K562 (cell line): ENCODE data around the gene AQP5. TPM values are rescaled to one million over a fixed set of nuclear protein-coding genes. Genes with fewer than 3 reads are reported as not detected.

ENCODE experiments used
- CBX5 ChIP-seq: IDR thresholded peaks from 2 replicates; pipeline ENCODE4 v1.6.1; 2014; ENCODE audit warnings: low read depth, borderline replicate concordance
- ELF1 ChIP-seq: fragments of 200-800 bp; sonication (Bioruptor generic); IDR thresholded peaks from 2 replicates; pipeline ENCODE4 v1.6.1; 2016; ENCODE audit warnings: missing genetic modification characterization, missing compliant biosample characterization
- FOXK2 ChIP-seq, 2 experiments: fragments of 450-650 bp; IDR thresholded peaks in 1 of 2; conservative IDR thresholded peaks in 1 of 2; 2 replicates each; pipeline ENCODE4 v1.6.1; 2016; ENCODE audit warnings: low read depth in 2 of 2, mild to moderate bottlenecking in 1 of 2
- NCOA1 ChIP-seq: fragments of 450-650 bp; IDR thresholded peaks from 2 replicates; pipeline ENCODE4 v1.6.1; 2016; ENCODE audit warnings: low read depth
- NR2C2 ChIP-seq, 2 experiments: fragments of 200-800 bp in 1 of 2; sonication (Bioruptor generic) in 1 of 2; sonication (generic) in 1 of 2; formaldehyde crosslinking in 1 of 2; IDR thresholded peaks; 2 replicates each; pipeline versions ENCODE4 v1.6.1 to v1.8.0; 2016 to 2022; ENCODE audit warnings: mild to moderate bottlenecking in 1 of 2, missing compliant biosample characterization in 1 of 2, missing genetic modification characterization in 1 of 2, missing genetic modification reagents in 1 of 2
- SMAD4 ChIP-seq: fragments of 250-450 bp; sonication (Bioruptor Pico); conservative IDR thresholded peaks from 2 replicates; pipeline ENCODE4 v1.8.0; 2021; ENCODE audit warnings: inconsistent platforms, mild to moderate bottlenecking, moderate library complexity
- SREBF1 ChIP-seq: fragments of 150-350 bp; IDR thresholded peaks from 2 replicates; pipeline ENCODE4 v1.6.1; 2014; ENCODE audit warnings: antibody characterized with exemption, low read depth, low read length, borderline replicate concordance
- TBP ChIP-seq: optimal IDR thresholded peaks from 2 replicates; pipeline ENCODE3; 2011; ENCODE audit warnings: low read depth, low read length, improper control_type of control experiment
- TEAD4 ChIP-seq, 2 experiments: sonication (generic) in 1 of 2; formaldehyde crosslinking in 1 of 2; IDR thresholded peaks; 2 replicates each; pipeline versions ENCODE4 v1.6.1 to v1.8.0; 2012 to 2022; ENCODE audit warnings: borderline replicate concordance in 1 of 2, inconsistent platforms in 1 of 2, low read length in 1 of 2, mild to moderate bottlenecking in 1 of 2, missing genetic modification reagents in 1 of 2
- ZFP30 ChIP-seq: fragments of 250-450 bp; sonication (Bioruptor Pico); IDR thresholded peaks from 2 replicates; pipeline ENCODE4 v1.8.0; 2022; ENCODE audit warnings: moderate library complexity, mild to moderate bottlenecking, inconsistent platforms, borderline replicate concordance
- ZFP36 ChIP-seq: fragments of 150-350 bp; IDR thresholded peaks from 2 replicates; pipeline ENCODE4 v1.6.1; 2018; ENCODE audit warnings: low read length, low read depth; ENCODE audit not compliant: partially characterized antibody
- ZNF133 ChIP-seq: fragments of 250-450 bp; sonication (Bioruptor Pico); IDR thresholded peaks from 2 replicates; pipeline ENCODE4 v1.4.0; 2020; ENCODE audit warnings: mild to moderate bottlenecking
- ZNF445 ChIP-seq: fragments of 250-450 bp; sonication (Bioruptor Pico); IDR thresholded peaks from 2 replicates; pipeline ENCODE4 v1.4.0; 2020; ENCODE audit warnings: low read depth, mild to moderate bottlenecking, moderate library complexity
- polyA plus RNA-seq, 8 experiments: library from polyadenylated mRNA; depleted of rRNA in 4 of 8; stranded (reverse) in 5 of 8; unstranded in 3 of 8; fragments of >200 nt; fragmentation: Nextera tagmentation in 2 of 8; fragmentation: Illumina TruSeq in 1 of 8; extraction: Ambion mirVana in 2 of 8; extraction: Trizol in 1 of 8; gene quantifications; 2 replicates each; pipeline versions ENCODE4 v1.2.1 to v1.2.3, GENCODE V29; 2011 to 2014; ENCODE audit warnings: inconsistent platforms in 1 of 8, missing spikeins in 1 of 8
- total RNA-seq, 7 experiments: library from RNA; depleted of rRNA in 6 of 7; stranded (reverse); fragments of >200 nt in 6 of 7; fragmentation: Illumina TruSeq in 2 of 7; extraction: Trizol in 2 of 7; gene quantifications; 2 replicates each; pipeline versions ENCODE4 v1.2.1 to v1.2.3, GENCODE V29; 2011 to 2021; ENCODE audit warnings: low replicate concordance in 1 of 7
- TF ChIP-seq, protein P1 (sequence below): sonication (generic); formaldehyde crosslinking; IDR thresholded peaks from 2 replicates; pipeline ENCODE4 v1.8.0; 2022; ENCODE audit warnings: missing genetic modification reagents, mild to moderate bottlenecking, moderate library complexity, borderline replicate concordance
- TF ChIP-seq, protein P2 (sequence below): sonication (generic); formaldehyde crosslinking; IDR thresholded peaks from 2 replicates; pipeline ENCODE4 v1.8.1; 2023; ENCODE audit warnings: mild to moderate bottlenecking, missing genetic modification reagents
- TF ChIP-seq, protein P3 (sequence below): fragments of 450-650 bp; IDR thresholded peaks from 2 replicates; pipeline ENCODE4 v1.6.1; 2017; ENCODE audit warnings: antibody characterized with exemption
- TF ChIP-seq, protein P4 (sequence below), 2 experiments: fragments of 450-650 bp in 1 of 2; IDR thresholded peaks; 2 replicates each; pipeline ENCODE4 v1.6.1; 2011 to 2017; ENCODE audit warnings: low read depth in 2 of 2, antibody characterized with exemption in 1 of 2, borderline replicate concordance in 1 of 2, low read length in 1 of 2, mild to moderate bottlenecking in 1 of 2, mixed read lengths in 1 of 2; ENCODE audit not compliant: control insufficient read depth in 1 of 2
- TF ChIP-seq, protein P5 (sequence below): fragments of 450-650 bp; IDR thresholded peaks from 2 replicates; pipeline ENCODE4 v1.6.1; 2016; ENCODE audit warnings: low read depth, mild to moderate bottlenecking, moderate library complexity

Gene AQP5
- total and polyA plus RNA-seq, 9 of the 15 experiments (the other 6 are each of a cell fraction or from before 2014, with no cell fraction given) = not detected

DNA sequence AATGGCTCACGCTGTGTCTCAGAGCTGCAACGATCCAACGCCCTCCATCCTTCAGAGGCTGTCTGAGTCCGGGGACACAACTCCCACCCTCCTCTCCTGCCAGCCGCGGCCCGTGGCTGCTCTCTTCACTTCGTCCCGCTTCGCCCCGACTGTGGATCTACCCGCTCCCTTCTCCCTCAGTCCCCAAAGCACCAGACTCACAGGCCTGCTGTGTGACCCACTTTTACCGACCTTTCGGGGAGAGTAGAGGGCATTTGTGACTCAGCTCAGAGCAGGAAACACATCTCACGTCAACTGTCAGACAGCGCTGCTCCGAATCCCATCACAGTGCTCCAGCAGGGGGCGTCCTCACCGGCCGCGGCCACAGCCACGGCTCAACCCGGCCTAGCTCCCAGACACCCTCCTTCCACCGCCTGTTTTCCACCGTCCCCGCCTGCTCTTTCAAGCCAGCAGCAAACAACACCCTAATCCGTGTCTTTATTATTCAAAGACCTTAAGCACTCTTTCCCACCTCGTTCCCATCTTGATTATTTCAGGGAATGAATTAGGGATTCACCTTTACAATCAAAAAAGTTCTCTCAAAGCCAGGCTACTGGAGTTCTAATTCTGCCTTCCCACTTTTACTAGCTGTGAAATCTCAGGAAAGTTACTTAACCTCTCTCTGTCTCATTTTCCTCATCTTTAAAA lies 16.1 kb upstream of the AQP5 start (continued):
- TF ChIP-seq ZNF445 (CRISPR knock-in tag) = no peak
- TF ChIP-seq, protein P1, sequence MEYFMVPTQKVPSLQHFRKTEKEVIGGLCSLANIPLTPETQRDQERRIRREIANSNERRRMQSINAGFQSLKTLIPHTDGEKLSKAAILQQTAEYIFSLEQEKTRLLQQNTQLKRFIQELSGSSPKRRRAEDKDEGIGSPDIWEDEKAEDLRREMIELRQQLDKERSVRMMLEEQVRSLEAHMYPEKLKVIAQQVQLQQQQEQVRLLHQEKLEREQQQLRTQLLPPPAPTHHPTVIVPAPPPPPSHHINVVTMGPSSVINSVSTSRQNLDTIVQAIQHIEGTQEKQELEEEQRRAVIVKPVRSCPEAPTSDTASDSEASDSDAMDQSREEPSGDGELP (CRISPR knock-in tag) = peak; percentile 66; the same call in 1 of the 2 replicates
- TF ChIP-seq, protein P2, sequence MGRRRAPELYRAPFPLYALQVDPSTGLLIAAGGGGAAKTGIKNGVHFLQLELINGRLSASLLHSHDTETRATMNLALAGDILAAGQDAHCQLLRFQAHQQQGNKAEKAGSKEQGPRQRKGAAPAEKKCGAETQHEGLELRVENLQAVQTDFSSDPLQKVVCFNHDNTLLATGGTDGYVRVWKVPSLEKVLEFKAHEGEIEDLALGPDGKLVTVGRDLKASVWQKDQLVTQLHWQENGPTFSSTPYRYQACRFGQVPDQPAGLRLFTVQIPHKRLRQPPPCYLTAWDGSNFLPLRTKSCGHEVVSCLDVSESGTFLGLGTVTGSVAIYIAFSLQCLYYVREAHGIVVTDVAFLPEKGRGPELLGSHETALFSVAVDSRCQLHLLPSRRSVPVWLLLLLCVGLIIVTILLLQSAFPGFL = no peak
- TF ChIP-seq, protein P3, sequence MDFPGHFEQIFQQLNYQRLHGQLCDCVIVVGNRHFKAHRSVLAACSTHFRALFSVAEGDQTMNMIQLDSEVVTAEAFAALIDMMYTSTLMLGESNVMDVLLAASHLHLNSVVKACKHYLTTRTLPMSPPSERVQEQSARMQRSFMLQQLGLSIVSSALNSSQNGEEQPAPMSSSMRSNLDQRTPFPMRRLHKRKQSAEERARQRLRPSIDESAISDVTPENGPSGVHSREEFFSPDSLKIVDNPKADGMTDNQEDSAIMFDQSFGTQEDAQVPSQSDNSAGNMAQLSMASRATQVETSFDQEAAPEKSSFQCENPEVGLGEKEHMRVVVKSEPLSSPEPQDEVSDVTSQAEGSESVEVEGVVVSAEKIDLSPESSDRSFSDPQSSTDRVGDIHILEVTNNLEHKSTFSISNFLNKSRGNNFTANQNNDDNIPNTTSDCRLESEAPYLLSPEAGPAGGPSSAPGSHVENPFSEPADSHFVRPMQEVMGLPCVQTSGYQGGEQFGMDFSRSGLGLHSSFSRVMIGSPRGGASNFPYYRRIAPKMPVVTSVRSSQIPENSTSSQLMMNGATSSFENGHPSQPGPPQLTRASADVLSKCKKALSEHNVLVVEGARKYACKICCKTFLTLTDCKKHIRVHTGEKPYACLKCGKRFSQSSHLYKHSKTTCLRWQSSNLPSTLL = no peak
- peak; percentile 26 for TF ChIP-seq ZFP36
- TF ChIP-seq ZFP30 (CRISPR knock-in tag) = no peak
- TF ChIP-seq CBX5 = 0 out of 2 replicates have a peak, but pooled peaks have one; percentile 24
- TF ChIP-seq ELF1 = no peak
- no peak for TF ChIP-seq NR2C2 (CRISPR knock-in tag; IDR thresholded peaks at IDR 0.05)
- peak; percentile 47 for TF ChIP-seq NR2C2 (tag; IDR thresholded peaks at IDR 0.05)
- TF ChIP-seq TEAD4 (IDR thresholded peaks at IDR 0.05; ENCODE audit: low read length) = peak; percentile 42; the same call in 1 of the 2 replicates
- TF ChIP-seq TEAD4 (CRISPR knock-in tag; IDR thresholded peaks at IDR 0.05; ENCODE audit: borderline replicate concordance) = no peak
- TF ChIP-seq, protein P4, sequence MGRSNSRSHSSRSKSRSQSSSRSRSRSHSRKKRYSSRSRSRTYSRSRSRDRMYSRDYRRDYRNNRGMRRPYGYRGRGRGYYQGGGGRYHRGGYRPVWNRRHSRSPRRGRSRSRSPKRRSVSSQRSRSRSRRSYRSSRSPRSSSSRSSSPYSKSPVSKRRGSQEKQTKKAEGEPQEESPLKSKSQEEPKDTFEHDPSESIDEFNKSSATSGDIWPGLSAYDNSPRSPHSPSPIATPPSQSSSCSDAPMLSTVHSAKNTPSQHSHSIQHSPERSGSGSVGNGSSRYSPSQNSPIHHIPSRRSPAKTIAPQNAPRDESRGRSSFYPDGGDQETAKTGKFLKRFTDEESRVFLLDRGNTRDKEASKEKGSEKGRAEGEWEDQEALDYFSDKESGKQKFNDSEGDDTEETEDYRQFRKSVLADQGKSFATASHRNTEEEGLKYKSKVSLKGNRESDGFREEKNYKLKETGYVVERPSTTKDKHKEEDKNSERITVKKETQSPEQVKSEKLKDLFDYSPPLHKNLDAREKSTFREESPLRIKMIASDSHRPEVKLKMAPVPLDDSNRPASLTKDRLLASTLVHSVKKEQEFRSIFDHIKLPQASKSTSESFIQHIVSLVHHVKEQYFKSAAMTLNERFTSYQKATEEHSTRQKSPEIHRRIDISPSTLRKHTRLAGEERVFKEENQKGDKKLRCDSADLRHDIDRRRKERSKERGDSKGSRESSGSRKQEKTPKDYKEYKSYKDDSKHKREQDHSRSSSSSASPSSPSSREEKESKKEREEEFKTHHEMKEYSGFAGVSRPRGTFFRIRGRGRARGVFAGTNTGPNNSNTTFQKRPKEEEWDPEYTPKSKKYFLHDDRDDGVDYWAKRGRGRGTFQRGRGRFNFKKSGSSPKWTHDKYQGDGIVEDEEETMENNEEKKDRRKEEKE (IDR thresholded peaks at IDR 0.05; ENCODE audit: borderline replicate concordance in 1 of 2, control insufficient read depth in 1 of 2, low read depth in 2 of 2, low read length in 1 of 2) = no peak
- TF ChIP-seq TBP = peak; percentile 27
- TF ChIP-seq SMAD4 (CRISPR knock-in tag) = peak; percentile 76; the same call in 1 of the 2 replicates
- TF ChIP-seq NCOA1 = peak; percentile 55
- TF ChIP-seq ZNF133 = no peak
- peak; percentile 29 to 51; a peak in 1 of 4 replicates for TF ChIP-seq FOXK2 (conservative IDR thresholded peaks at IDR 0.05 in 1 of 2, IDR thresholded peaks at IDR 0.05 in 1 of 2; ENCODE audit: low read depth in 2 of 2)
- TF ChIP-seq, protein P5, sequence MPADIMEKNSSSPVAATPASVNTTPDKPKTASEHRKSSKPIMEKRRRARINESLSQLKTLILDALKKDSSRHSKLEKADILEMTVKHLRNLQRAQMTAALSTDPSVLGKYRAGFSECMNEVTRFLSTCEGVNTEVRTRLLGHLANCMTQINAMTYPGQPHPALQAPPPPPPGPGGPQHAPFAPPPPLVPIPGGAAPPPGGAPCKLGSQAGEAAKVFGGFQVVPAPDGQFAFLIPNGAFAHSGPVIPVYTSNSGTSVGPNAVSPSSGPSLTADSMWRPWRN = 0 out of 2 replicates have a peak, but pooled peaks have one; percentile 22
- no peak for TF ChIP-seq SREBF1
